HepG2 (cell line): ENCODE measurements around the gene ITGB3. TPM values are rescaled to one million over a fixed set of nuclear protein-coding genes. Genes with fewer than 3 reads are reported as not detected.

ENCODE experiments used
- CCAR2 ChIP-seq: fragments of 200-400 bp; formaldehyde crosslinking; optimal IDR thresholded peaks from 2 replicates; pipeline ENCODE3; 2018; ENCODE audit warnings: low read depth, mild to moderate bottlenecking, low read length, moderate library complexity
- DNMT1 ChIP-seq: sonication (generic); formaldehyde crosslinking; IDR thresholded peaks from 2 replicates; pipeline ENCODE4 v1.5.1; 2020; ENCODE audit warnings: mild to moderate bottlenecking, missing genetic modification reagents
- KDM6A ChIP-seq: IDR thresholded peaks from 2 replicates; pipeline ENCODE4 v1.6.1; 2016; ENCODE audit warnings: low read depth
- KLF9 ChIP-seq: IDR thresholded peaks from 2 replicates; pipeline ENCODE4 v1.6.1; 2016; ENCODE audit warnings: low read depth
- KMT2A ChIP-seq: sonication (generic); formaldehyde crosslinking; IDR thresholded peaks from 2 replicates; pipeline ENCODE4 v1.4.0; 2020; ENCODE audit warnings: missing genetic modification reagents
- MYNN ChIP-seq: sonication (generic); formaldehyde crosslinking; IDR thresholded peaks from 2 replicates; pipeline ENCODE4 v1.4.0; 2020; ENCODE audit warnings: mild to moderate bottlenecking, low read depth, missing genetic modification reagents
- NFE2 ChIP-seq: sonication (generic); formaldehyde crosslinking; IDR thresholded peaks from 2 replicates; pipeline ENCODE4 v1.4.0; 2020; ENCODE audit warnings: missing genetic modification reagents
- TAF1 ChIP-seq: sonication (generic); formaldehyde crosslinking; IDR thresholded peaks from 2 replicates; pipeline ENCODE4 v1.4.0; 2020; ENCODE audit warnings: missing genetic modification reagents
- TEAD2 ChIP-seq: sonication (generic); formaldehyde crosslinking; IDR thresholded peaks from 2 replicates; pipeline ENCODE4 v1.9.0; 2021; ENCODE audit warnings: missing genetic modification reagents
- TGIF2 ChIP-seq: IDR thresholded peaks from 2 replicates; pipeline ENCODE4 v1.6.1; 2016; ENCODE audit warnings: control low read depth, missing compliant biosample characterization
- U2AF2 ChIP-seq: fragments of 200-400 bp; formaldehyde crosslinking; IDR thresholded peaks from 2 replicates; pipeline ENCODE4 v1.6.1; 2017; ENCODE audit warnings: low read depth, mild to moderate bottlenecking, low read length
- ZFY ChIP-seq: sonication (generic); formaldehyde crosslinking; IDR thresholded peaks from 2 replicates; pipeline ENCODE4 v1.4.0; 2020; ENCODE audit warnings: missing genetic modification reagents
- ZNF446 ChIP-seq: sonication (generic); formaldehyde crosslinking; IDR thresholded peaks from 2 replicates; pipeline ENCODE4 v1.5.0; 2020; ENCODE audit warnings: mild to moderate bottlenecking, missing genetic modification reagents
- ZNF615 ChIP-seq: sonication (generic); formaldehyde crosslinking; IDR thresholded peaks from 2 replicates; pipeline ENCODE4 v1.5.0; 2020; ENCODE audit warnings: mild to moderate bottlenecking, missing genetic modification reagents, borderline replicate concordance
- ZNF616 ChIP-seq: sonication (generic); formaldehyde crosslinking; IDR thresholded peaks from 2 replicates; pipeline ENCODE4 v1.5.0; 2020; ENCODE audit warnings: low read depth, mild to moderate bottlenecking, missing genetic modification reagents
- ZNF792 ChIP-seq: IDR thresholded peaks from 2 replicates; pipeline ENCODE4 v1.6.1; 2016
- polyA plus RNA-seq, 8 experiments: library from polyadenylated mRNA; depleted of rRNA in 3 of 8; stranded (reverse) in 7 of 8; unstranded in 1 of 8; fragments of >200 nt; fragmentation: Illumina TruSeq in 4 of 8; extraction: Trizol in 4 of 8; gene quantifications; 2 replicates each; pipeline versions ENCODE4 v1.2.1 to v1.2.3, GENCODE V29; 2011 to 2016; ENCODE audit warnings: low read depth in 4 of 8, missing spikeins in 1 of 8, mixed read lengths in 1 of 8; ENCODE audit not compliant: insufficient read depth in 1 of 8
- total RNA-seq, 5 experiments: library from RNA; depleted of rRNA; stranded (reverse); fragments of >200 nt; fragmentation: Illumina TruSeq; extraction: Trizol; gene quantifications; 2 replicates each; pipeline ENCODE4 v1.2.3, GENCODE V29; 2016; ENCODE audit warnings: low read depth in 1 of 5
- TF ChIP-seq, protein P1 (sequence below): sonication (generic); formaldehyde crosslinking; conservative IDR thresholded peaks from 2 replicates; pipeline ENCODE4 v1.5.0; 2020; ENCODE audit warnings: missing genetic modification reagents
- TF ChIP-seq, protein P2 (sequence below): sonication (generic); formaldehyde crosslinking; IDR thresholded peaks from 2 replicates; pipeline ENCODE4 v1.4.0; 2020; ENCODE audit warnings: mild to moderate bottlenecking, missing genetic modification reagents, borderline replicate concordance
- TF ChIP-seq, protein P3 (sequence below): IDR thresholded peaks from 2 replicates; pipeline ENCODE4 v1.6.1; 2016; ENCODE audit warnings: mild to moderate bottlenecking, missing biosample characterization, missing genetic modification reagents
- TF ChIP-seq, protein P4 (sequence below): IDR thresholded peaks from 2 replicates; pipeline ENCODE4 v1.4.0; 2020; ENCODE audit warnings: mild to moderate bottlenecking, missing genetic modification reagents
- TF ChIP-seq, protein P5 (sequence below): sonication (generic); formaldehyde crosslinking; IDR thresholded peaks from 2 replicates; pipeline ENCODE4 v1.4.0; 2020; ENCODE audit warnings: mild to moderate bottlenecking, missing genetic modification reagents

The ITGB3 gene
- total and polyA plus RNA-seq, 2 of the 13 experiments (the other 11 are each of a cell fraction or from before 2014, with no cell fraction given), result 0.09 to 0.31 TPM

DNA sequence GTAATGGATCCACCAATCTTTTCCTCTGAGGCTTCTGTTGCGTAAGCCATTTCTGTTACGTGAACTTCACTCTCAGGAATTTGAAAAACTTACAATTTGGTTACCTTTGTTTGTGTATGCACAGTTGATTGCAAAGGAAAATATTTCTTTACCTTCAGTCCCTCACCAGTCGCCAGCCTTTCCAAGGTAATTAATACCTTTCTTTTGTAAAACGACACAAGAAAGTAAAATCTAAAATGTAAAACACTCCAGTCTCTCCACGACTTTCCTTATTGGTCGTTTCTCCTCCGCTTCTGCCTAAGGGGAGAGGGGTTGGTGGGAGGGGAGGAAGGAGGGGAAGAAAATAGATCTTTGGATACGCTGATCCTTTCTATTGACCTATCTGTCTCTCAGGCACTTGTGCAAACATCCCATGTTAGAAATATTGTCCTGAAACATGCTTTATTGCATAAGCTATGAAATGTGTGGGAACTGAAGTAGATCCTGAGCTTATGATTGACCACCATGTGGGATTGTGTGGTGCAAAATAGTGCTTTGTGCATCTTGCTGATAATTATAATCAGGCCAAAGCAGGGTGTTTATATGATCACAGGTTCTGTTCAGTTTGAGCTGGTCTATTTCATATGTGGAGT is 37.7 kb downstream of the ITGB3 start (continued):
- TF ChIP-seq, protein P1, sequence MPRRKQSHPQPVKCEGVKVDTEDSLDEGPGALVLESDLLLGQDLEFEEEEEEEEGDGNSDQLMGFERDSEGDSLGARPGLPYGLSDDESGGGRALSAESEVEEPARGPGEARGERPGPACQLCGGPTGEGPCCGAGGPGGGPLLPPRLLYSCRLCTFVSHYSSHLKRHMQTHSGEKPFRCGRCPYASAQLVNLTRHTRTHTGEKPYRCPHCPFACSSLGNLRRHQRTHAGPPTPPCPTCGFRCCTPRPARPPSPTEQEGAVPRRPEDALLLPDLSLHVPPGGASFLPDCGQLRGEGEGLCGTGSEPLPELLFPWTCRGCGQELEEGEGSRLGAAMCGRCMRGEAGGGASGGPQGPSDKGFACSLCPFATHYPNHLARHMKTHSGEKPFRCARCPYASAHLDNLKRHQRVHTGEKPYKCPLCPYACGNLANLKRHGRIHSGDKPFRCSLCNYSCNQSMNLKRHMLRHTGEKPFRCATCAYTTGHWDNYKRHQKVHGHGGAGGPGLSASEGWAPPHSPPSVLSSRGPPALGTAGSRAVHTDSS (CRISPR knock-in tag), result no peak
- TF ChIP-seq TGIF2 (CRISPR knock-in tag) (peak; percentile 35; the same call in 1 of the 2 replicates), DNMT1 (CRISPR knock-in tag) (no peak), KLF9 (CRISPR knock-in tag) (no peak), ZNF792 (no peak), KMT2A (CRISPR knock-in tag) (no peak; the same call in 1 of the 2 replicates), ZFY (CRISPR knock-in tag) (no peak), ZNF615 (CRISPR knock-in tag) (no peak), ZNF446 (CRISPR knock-in tag) (no peak), ZNF616 (CRISPR knock-in tag) (no peak), MYNN (CRISPR knock-in tag) (no peak), KDM6A (no peak), NFE2 (no peak), TAF1 (no peak), CCAR2 (no peak), U2AF2 (no peak), TEAD2 (CRISPR knock-in tag) (no peak)
- TF ChIP-seq, protein P2, sequence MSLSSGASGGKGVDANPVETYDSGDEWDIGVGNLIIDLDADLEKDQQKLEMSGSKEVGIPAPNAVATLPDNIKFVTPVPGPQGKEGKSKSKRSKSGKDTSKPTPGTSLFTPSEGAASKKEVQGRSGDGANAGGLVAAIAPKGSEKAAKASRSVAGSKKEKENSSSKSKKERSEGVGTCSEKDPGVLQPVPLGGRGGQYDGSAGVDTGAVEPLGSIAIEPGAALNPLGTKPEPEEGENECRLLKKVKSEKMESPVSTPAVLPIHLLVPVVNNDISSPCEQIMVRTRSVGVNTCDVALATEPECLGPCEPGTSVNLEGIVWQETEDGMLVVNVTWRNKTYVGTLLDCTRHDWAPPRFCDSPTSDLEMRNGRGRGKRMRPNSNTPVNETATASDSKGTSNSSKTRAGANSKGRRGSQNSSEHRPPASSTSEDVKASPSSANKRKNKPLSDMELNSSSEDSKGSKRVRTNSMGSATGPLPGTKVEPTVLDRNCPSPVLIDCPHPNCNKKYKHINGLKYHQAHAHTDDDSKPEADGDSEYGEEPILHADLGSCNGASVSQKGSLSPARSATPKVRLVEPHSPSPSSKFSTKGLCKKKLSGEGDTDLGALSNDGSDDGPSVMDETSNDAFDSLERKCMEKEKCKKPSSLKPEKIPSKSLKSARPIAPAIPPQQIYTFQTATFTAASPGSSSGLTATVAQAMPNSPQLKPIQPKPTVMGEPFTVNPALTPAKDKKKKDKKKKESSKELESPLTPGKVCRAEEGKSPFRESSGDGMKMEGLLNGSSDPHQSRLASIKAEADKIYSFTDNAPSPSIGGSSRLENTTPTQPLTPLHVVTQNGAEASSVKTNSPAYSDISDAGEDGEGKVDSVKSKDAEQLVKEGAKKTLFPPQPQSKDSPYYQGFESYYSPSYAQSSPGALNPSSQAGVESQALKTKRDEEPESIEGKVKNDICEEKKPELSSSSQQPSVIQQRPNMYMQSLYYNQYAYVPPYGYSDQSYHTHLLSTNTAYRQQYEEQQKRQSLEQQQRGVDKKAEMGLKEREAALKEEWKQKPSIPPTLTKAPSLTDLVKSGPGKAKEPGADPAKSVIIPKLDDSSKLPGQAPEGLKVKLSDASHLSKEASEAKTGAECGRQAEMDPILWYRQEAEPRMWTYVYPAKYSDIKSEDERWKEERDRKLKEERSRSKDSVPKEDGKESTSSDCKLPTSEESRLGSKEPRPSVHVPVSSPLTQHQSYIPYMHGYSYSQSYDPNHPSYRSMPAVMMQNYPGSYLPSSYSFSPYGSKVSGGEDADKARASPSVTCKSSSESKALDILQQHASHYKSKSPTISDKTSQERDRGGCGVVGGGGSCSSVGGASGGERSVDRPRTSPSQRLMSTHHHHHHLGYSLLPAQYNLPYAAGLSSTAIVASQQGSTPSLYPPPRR (CRISPR knock-in tag), result peak; percentile 89; the same call in 1 of the 2 replicates
- TF ChIP-seq, protein P3, sequence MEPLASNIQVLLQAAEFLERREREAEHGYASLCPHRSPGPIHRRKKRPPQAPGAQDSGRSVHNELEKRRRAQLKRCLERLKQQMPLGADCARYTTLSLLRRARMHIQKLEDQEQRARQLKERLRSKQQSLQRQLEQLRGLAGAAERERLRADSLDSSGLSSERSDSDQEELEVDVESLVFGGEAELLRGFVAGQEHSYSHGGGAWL (CRISPR knock-in tag), result no peak
- TF ChIP-seq, protein P4, sequence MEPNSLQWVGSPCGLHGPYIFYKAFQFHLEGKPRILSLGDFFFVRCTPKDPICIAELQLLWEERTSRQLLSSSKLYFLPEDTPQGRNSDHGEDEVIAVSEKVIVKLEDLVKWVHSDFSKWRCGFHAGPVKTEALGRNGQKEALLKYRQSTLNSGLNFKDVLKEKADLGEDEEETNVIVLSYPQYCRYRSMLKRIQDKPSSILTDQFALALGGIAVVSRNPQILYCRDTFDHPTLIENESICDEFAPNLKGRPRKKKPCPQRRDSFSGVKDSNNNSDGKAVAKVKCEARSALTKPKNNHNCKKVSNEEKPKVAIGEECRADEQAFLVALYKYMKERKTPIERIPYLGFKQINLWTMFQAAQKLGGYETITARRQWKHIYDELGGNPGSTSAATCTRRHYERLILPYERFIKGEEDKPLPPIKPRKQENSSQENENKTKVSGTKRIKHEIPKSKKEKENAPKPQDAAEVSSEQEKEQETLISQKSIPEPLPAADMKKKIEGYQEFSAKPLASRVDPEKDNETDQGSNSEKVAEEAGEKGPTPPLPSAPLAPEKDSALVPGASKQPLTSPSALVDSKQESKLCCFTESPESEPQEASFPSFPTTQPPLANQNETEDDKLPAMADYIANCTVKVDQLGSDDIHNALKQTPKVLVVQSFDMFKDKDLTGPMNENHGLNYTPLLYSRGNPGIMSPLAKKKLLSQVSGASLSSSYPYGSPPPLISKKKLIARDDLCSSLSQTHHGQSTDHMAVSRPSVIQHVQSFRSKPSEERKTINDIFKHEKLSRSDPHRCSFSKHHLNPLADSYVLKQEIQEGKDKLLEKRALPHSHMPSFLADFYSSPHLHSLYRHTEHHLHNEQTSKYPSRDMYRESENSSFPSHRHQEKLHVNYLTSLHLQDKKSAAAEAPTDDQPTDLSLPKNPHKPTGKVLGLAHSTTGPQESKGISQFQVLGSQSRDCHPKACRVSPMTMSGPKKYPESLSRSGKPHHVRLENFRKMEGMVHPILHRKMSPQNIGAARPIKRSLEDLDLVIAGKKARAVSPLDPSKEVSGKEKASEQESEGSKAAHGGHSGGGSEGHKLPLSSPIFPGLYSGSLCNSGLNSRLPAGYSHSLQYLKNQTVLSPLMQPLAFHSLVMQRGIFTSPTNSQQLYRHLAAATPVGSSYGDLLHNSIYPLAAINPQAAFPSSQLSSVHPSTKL (CRISPR knock-in tag), result peak; percentile 77
- TF ChIP-seq, protein P5, sequence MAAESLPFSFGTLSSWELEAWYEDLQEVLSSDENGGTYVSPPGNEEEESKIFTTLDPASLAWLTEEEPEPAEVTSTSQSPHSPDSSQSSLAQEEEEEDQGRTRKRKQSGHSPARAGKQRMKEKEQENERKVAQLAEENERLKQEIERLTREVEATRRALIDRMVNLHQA (CRISPR knock-in tag), result no peak
